ENCODE results near the gene CEP170B.

DNA sequence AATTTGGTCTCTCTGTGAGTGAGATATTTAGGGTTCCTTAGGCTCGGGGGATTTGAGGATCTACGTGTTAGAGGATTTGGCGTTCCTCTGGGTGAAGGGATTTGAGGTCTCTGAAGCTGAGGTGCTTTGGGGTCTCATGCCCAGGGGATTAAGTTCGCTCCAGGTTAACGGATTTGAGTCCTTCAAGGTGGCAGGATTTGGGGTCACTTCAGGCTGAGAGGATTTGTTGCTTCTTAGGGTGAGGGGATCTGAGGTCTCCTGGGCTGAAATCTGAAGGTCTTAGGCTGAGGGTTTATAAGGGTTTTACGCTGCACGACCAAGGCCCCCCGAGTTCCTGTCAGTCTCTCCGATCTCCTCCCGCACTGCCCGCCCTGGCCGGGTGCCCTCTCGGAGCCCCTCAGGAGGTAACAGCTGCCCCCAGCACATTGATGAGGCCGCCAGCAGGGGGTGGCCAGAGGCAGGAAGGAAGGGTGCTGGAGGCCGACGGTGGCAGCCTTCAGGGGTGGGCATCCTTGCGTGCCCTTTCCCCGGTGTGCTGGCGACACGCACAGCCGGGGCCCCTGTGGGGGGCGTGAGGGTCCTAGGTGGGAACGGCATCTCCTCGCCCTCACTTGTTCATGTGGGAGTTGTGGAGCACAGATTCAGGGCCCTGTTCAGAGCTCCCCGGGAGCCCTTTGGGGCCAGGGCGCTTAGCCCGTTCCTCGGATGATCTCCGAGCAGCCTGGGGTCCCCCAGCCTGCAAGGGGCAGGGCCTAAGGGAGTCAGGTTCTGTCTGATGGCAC, 14.3 kb downstream of the CEP170B start:
- TF ChIP-seq, protein P1, sequence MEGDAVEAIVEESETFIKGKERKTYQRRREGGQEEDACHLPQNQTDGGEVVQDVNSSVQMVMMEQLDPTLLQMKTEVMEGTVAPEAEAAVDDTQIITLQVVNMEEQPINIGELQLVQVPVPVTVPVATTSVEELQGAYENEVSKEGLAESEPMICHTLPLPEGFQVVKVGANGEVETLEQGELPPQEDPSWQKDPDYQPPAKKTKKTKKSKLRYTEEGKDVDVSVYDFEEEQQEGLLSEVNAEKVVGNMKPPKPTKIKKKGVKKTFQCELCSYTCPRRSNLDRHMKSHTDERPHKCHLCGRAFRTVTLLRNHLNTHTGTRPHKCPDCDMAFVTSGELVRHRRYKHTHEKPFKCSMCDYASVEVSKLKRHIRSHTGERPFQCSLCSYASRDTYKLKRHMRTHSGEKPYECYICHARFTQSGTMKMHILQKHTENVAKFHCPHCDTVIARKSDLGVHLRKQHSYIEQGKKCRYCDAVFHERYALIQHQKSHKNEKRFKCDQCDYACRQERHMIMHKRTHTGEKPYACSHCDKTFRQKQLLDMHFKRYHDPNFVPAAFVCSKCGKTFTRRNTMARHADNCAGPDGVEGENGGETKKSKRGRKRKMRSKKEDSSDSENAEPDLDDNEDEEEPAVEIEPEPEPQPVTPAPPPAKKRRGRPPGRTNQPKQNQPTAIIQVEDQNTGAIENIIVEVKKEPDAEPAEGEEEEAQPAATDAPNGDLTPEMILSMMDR (IDR thresholded peaks at IDR 0.05; ENCODE audit: control extremely low read depth in 1 of 3, insufficient read depth in 1 of 3, low read depth in 1 of 3, low read length in 3 of 3): no peak
- TF ChIP-seq BACH1 (IDR thresholded peaks at IDR 0.05; ENCODE audit: low read length) (no peak), POLR2AphosphoS5 (IDR thresholded peaks at IDR 0.05; ENCODE audit: low read depth, low read length) (no peak), EZH2 (IDR thresholded peaks at IDR 0.05; ENCODE audit: low read depth, low read length, severe bottlenecking) (no peak), EP300 (IDR thresholded peaks at IDR 0.05; ENCODE audit: borderline replicate concordance in 1 of 2, low read depth in 2 of 2, low read length in 2 of 2) (no peak), POLR2A (IDR thresholded peaks at IDR 0.05; ENCODE audit: control extremely low read depth in 1 of 2, low read depth in 2 of 2, low read length in 2 of 2) (no peak), TAF1 (IDR thresholded peaks at IDR 0.05; ENCODE audit: low read depth, low read length) (no peak), TBP (IDR thresholded peaks at IDR 0.05; ENCODE audit: low read depth, low read length) (no peak)
- TF ChIP-seq, protein P2, sequence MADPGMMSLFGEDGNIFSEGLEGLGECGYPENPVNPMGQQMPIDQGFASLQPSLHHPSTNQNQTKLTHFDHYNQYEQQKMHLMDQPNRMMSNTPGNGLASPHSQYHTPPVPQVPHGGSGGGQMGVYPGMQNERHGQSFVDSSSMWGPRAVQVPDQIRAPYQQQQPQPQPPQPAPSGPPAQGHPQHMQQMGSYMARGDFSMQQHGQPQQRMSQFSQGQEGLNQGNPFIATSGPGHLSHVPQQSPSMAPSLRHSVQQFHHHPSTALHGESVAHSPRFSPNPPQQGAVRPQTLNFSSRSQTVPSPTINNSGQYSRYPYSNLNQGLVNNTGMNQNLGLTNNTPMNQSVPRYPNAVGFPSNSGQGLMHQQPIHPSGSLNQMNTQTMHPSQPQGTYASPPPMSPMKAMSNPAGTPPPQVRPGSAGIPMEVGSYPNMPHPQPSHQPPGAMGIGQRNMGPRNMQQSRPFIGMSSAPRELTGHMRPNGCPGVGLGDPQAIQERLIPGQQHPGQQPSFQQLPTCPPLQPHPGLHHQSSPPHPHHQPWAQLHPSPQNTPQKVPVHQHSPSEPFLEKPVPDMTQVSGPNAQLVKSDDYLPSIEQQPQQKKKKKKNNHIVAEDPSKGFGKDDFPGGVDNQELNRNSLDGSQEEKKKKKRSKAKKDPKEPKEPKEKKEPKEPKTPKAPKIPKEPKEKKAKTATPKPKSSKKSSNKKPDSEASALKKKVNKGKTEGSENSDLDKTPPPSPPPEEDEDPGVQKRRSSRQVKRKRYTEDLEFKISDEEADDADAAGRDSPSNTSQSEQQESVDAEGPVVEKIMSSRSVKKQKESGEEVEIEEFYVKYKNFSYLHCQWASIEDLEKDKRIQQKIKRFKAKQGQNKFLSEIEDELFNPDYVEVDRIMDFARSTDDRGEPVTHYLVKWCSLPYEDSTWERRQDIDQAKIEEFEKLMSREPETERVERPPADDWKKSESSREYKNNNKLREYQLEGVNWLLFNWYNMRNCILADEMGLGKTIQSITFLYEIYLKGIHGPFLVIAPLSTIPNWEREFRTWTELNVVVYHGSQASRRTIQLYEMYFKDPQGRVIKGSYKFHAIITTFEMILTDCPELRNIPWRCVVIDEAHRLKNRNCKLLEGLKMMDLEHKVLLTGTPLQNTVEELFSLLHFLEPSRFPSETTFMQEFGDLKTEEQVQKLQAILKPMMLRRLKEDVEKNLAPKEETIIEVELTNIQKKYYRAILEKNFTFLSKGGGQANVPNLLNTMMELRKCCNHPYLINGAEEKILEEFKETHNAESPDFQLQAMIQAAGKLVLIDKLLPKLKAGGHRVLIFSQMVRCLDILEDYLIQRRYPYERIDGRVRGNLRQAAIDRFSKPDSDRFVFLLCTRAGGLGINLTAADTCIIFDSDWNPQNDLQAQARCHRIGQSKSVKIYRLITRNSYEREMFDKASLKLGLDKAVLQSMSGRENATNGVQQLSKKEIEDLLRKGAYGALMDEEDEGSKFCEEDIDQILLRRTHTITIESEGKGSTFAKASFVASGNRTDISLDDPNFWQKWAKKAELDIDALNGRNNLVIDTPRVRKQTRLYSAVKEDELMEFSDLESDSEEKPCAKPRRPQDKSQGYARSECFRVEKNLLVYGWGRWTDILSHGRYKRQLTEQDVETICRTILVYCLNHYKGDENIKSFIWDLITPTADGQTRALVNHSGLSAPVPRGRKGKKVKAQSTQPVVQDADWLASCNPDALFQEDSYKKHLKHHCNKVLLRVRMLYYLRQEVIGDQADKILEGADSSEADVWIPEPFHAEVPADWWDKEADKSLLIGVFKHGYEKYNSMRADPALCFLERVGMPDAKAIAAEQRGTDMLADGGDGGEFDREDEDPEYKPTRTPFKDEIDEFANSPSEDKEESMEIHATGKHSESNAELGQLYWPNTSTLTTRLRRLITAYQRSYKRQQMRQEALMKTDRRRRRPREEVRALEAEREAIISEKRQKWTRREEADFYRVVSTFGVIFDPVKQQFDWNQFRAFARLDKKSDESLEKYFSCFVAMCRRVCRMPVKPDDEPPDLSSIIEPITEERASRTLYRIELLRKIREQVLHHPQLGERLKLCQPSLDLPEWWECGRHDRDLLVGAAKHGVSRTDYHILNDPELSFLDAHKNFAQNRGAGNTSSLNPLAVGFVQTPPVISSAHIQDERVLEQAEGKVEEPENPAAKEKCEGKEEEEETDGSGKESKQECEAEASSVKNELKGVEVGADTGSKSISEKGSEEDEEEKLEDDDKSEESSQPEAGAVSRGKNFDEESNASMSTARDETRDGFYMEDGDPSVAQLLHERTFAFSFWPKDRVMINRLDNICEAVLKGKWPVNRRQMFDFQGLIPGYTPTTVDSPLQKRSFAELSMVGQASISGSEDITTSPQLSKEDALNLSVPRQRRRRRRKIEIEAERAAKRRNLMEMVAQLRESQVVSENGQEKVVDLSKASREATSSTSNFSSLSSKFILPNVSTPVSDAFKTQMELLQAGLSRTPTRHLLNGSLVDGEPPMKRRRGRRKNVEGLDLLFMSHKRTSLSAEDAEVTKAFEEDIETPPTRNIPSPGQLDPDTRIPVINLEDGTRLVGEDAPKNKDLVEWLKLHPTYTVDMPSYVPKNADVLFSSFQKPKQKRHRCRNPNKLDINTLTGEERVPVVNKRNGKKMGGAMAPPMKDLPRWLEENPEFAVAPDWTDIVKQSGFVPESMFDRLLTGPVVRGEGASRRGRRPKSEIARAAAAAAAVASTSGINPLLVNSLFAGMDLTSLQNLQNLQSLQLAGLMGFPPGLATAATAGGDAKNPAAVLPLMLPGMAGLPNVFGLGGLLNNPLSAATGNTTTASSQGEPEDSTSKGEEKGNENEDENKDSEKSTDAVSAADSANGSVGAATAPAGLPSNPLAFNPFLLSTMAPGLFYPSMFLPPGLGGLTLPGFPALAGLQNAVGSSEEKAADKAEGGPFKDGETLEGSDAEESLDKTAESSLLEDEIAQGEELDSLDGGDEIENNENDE (IDR thresholded peaks at IDR 0.05; ENCODE audit: insufficient replicate concordance, low read length): no peak

Measured in H1 (cell line).